ENCODE results near the gene WWOX. TPM values are rescaled to one million over a fixed set of nuclear protein-coding genes. Genes with fewer than 3 reads are reported as not detected.

Gene WWOX
- polyA plus RNA-seq, 2 of the 4 experiments (the other 2 are of a cell fraction) = 16.0 to 17.2 TPM

GRCh38 chr16:79112462-79112861 lies 1013.0 kb downstream of the WWOX start:
- Histone ChIP-seq H3K4me2 (no peak overlapping the region), H3K4me1 (no peaks in the 10 kb centered on the region), H3K9me3 (peaks cover 2% of the 10 kb centered on the region; the same call in 1 of the 3 replicates), H3K27ac (no peak overlapping the region), H3K4me3 (no peak overlapping the region)
- TF ChIP-seq TP53 (CRISPR knock-in tag; IDR thresholded peaks at IDR 0.05) = no peak
- no peak for TF ChIP-seq EHMT2 (IDR thresholded peaks at IDR 0.05; ENCODE audit: low read depth)
- no peak for TF ChIP-seq NR3C1 (IDR thresholded peaks at IDR 0.05)
- no peak for TF ChIP-seq FOSL2 (IDR thresholded peaks at IDR 0.05)
- TF ChIP-seq FOSL2 (CRISPR knock-in tag; IDR thresholded peaks at IDR 0.05) = no peak
- TF ChIP-seq CBX8 (IDR thresholded peaks at IDR 0.05) = no peak
- no peak for TF ChIP-seq RNF2 (IDR thresholded peaks at IDR 0.05; ENCODE audit: borderline replicate concordance, low read depth)
- no peak for TF ChIP-seq SREBF2 (IDR thresholded peaks at IDR 0.05)
- TF ChIP-seq HOXA7 (CRISPR knock-in tag; IDR thresholded peaks at IDR 0.05) = no peak
- no peak for TF ChIP-seq PHF8 (IDR thresholded peaks at IDR 0.05; ENCODE audit: borderline replicate concordance, low read depth)
- TF ChIP-seq REST (IDR thresholded peaks at IDR 0.05) = no peak
- TF ChIP-seq BCL3 (IDR thresholded peaks at IDR 0.05) = no peak
- TF ChIP-seq ZSCAN20 (CRISPR knock-in tag; IDR thresholded peaks at IDR 0.05) = no peak
- TF ChIP-seq KDM1A (IDR thresholded peaks at IDR 0.05; ENCODE audit: low read depth) = no peak
- TF ChIP-seq, protein P1, sequence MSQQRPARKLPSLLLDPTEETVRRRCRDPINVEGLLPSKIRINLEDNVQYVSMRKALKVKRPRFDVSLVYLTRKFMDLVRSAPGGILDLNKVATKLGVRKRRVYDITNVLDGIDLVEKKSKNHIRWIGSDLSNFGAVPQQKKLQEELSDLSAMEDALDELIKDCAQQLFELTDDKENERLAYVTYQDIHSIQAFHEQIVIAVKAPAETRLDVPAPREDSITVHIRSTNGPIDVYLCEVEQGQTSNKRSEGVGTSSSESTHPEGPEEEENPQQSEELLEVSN (IDR thresholded peaks at IDR 0.05; ENCODE audit: borderline replicate concordance, low read depth) = no peak
- TF ChIP-seq MAX (IDR thresholded peaks at IDR 0.05) = no peak
- TF ChIP-seq EHF (CRISPR knock-in tag; IDR thresholded peaks at IDR 0.05) = no peak
- 43% methylated on average over 12 of the region's 12 CpGs for WGBS (ENCODE audit: missing lambda C conversion rate)
- CTCF ChIA-PET = no interaction called here
- ATAC-seq (no peak), FAIRE-seq (no peak), DNase-seq (ENCODE audit: low read depth in 1 of 2, low spot score in 1 of 2) (no peak)
- POLR2A ChIA-PET = no interaction called here

DNA sequence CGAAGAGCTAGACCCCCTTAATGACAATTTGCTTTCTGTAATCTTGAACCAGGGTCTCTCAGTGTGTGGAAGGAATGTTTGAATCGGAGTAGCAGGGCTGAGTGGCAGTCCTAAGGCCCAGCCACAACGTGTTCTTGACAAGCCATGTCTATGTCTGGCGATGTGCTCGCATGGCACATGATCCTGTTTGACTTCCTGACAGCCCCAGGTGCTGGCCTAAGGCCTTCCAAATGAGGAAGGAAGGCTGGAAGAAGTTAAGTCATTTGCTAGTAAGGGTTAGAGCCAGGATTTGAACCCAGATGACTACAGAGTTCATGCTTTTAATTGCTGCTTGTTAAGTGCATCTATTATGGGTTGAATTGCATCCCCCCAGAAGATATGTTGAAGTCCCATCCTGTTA lies 1014.4 kb downstream of the WWOX start:
- H3K9me3 ChIP-seq = peaks cover 2% of the 10 kb centered on the region; the same call in 1 of the 3 replicates
- no peak for FAIRE-seq
- ChIA-PET CTCF (no interaction called here), POLR2A (no interaction called here)
- TF ChIP-seq, protein P2, sequence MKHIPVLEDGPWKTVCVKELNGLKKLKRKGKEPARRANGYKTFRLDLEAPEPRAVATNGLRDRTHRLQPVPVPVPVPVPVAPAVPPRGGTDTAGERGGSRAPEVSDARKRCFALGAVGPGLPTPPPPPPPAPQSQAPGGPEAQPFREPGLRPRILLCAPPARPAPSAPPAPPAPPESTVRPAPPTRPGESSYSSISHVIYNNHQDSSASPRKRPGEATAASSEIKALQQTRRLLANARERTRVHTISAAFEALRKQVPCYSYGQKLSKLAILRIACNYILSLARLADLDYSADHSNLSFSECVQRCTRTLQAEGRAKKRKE (CRISPR knock-in tag; IDR thresholded peaks at IDR 0.05; ENCODE audit: low read depth) = no peak
- TF ChIP-seq RCOR1 (IDR thresholded peaks at IDR 0.05; ENCODE audit: low read depth, low read length) = no peak
- TF ChIP-seq MAX (IDR thresholded peaks at IDR 0.05) = no peak
- TF ChIP-seq JUNB (IDR thresholded peaks at IDR 0.05) = no peak
- TF ChIP-seq JUN (IDR thresholded peaks at IDR 0.05) = no peak
- no peak for TF ChIP-seq FOXS1 (CRISPR knock-in tag; IDR thresholded peaks at IDR 0.05)
- TF ChIP-seq KDM1A (IDR thresholded peaks at IDR 0.05; ENCODE audit: low read depth) = no peak
- TF ChIP-seq ESRRA (IDR thresholded peaks at IDR 0.05; ENCODE audit: borderline replicate concordance, low read length) = no peak
- TF ChIP-seq BCL3 (IDR thresholded peaks at IDR 0.05) = no peak
- TF ChIP-seq RFX5 (IDR thresholded peaks at IDR 0.05) = no peak
- TF ChIP-seq POLR2A (IDR thresholded peaks at IDR 0.05; ENCODE audit: low read length) = no peak
- no peak for TF ChIP-seq MYC (IDR thresholded peaks at IDR 0.05; ENCODE audit: borderline replicate concordance, low read length)
- no peak for TF ChIP-seq HES2 (IDR thresholded peaks at IDR 0.05)
- no peak for TF ChIP-seq HOXB5 (CRISPR knock-in tag; IDR thresholded peaks at IDR 0.05)
- TF ChIP-seq ZFP36 (IDR thresholded peaks at IDR 0.05; ENCODE audit: borderline replicate concordance, partially characterized antibody) = no peak
- TF ChIP-seq ZSCAN20 (CRISPR knock-in tag; IDR thresholded peaks at IDR 0.05) = no peak
- TF ChIP-seq PHF8 (IDR thresholded peaks at IDR 0.05; ENCODE audit: borderline replicate concordance, low read depth) = no peak
- no peak overlapping the region for H3K4me2 ChIP-seq
- WGBS (ENCODE audit: missing lambda C conversion rate) = 5% methylated on average over 5 of the region's 5 CpGs
- ATAC-seq = no peak
- no peak overlapping the region for H3K27ac ChIP-seq
- H3K4me3 ChIP-seq = no peak overlapping the region
- H3K4me1 ChIP-seq = no peaks in the 10 kb centered on the region
- no peak for DNase-seq (ENCODE audit: low read depth in 1 of 2, low spot score in 1 of 2)
